Gastrocnemius medialis (tissue), 4 donors: ENCODE results near the gene ATXN10.

Source experiments
- CTCF ChIP-seq, 5 experiments: fragments of 450-650 bp in 3 of 5; fragments of 200-600 bp in 2 of 5; sonication (generic) in 2 of 5; IDR thresholded peaks in 4 of 5; conservative IDR thresholded peaks in 1 of 5; 1 replicate in 4 of 5; 2 replicates in 1 of 5; pipeline ENCODE4 v1.5.1; 2016 to 2019; ENCODE audit warnings: antibody characterized with exemption in 5 of 5, mild to moderate bottlenecking in 3 of 5, moderate library complexity in 3 of 5
- POLR2A ChIP-seq, 2 donors: fragments of 450-650 bp; IDR thresholded peaks; one replicate each; pipeline ENCODE4 v1.6.1; 2017; ENCODE audit warnings: antibody characterized with exemption in 2 of 2, mild to moderate bottlenecking in 2 of 2, moderate library complexity in 2 of 2

- TF ChIP-seq CTCF (IDR thresholded peaks at IDR 0.05 in 4 of 5, conservative IDR thresholded peaks at IDR 0.05 in 1 of 5) (no peak), POLR2A (IDR thresholded peaks at IDR 0.05) (no peak)
Observed at GRCh38 chr22:45807156-45807915, 135.7 kb downstream of the ATXN10 start.
